K562 (cell line): ENCODE results near the gene NTSR1. TPM values are rescaled to one million over a fixed set of nuclear protein-coding genes. Genes with fewer than 3 reads are reported as not detected.

Experiments used
- BRD9 ChIP-seq: fragments of 450-650 bp; IDR thresholded peaks from 2 replicates; pipeline ENCODE4 v1.6.1; 2018; ENCODE audit warnings: low read depth; ENCODE audit not compliant: partially characterized antibody
- BRF1 ChIP-seq: IDR thresholded peaks from 3 replicates; pipeline ENCODE4 v1.6.1; 2011; ENCODE audit warnings: borderline replicate concordance, mild to moderate bottlenecking; ENCODE audit not compliant: insufficient read length; ENCODE audit errors: extremely low read depth
- CHD4 ChIP-seq: fragments of 200-600 bp; sonication (generic); IDR thresholded peaks from 3 replicates; pipeline ENCODE4 v1.6.1; 2012; ENCODE audit warnings: low read depth, mild to moderate bottlenecking, mixed read lengths, low read length, inconsistent platforms; ENCODE audit not compliant: insufficient read depth, insufficient replicate concordance, poor library complexity, severe bottlenecking
- CXXC5 ChIP-seq: fragments of 250-450 bp; sonication (Bioruptor Pico); IDR thresholded peaks from 2 replicates; pipeline ENCODE4 v1.8.0; 2022; ENCODE audit warnings: inconsistent platforms, mild to moderate bottlenecking, moderate library complexity
- EP400 ChIP-seq: fragments of 450-650 bp; IDR thresholded peaks from 2 replicates; pipeline ENCODE4 v1.6.1; 2017; ENCODE audit warnings: antibody characterized with exemption, mild to moderate bottlenecking, moderate library complexity
- HDAC2 ChIP-seq: fragments of 450-650 bp; IDR thresholded peaks from 2 replicates; pipeline ENCODE4 v1.6.1; 2016; ENCODE audit warnings: mild to moderate bottlenecking
- JUN ChIP-seq, 2 experiments: sonication (generic) in 1 of 2; formaldehyde crosslinking in 1 of 2; IDR thresholded peaks; 2 replicates each; pipeline versions ENCODE4 v1.6.1 to v1.8.0; 2012 to 2022; ENCODE audit warnings: borderline replicate concordance in 2 of 2, mild to moderate bottlenecking in 2 of 2, improper control_type of control experiment in 1 of 2, low read depth in 1 of 2, low read length in 1 of 2, missing genetic modification reagents in 1 of 2
- JUNB ChIP-seq: fragments of 450-650 bp; formaldehyde crosslinking; conservative IDR thresholded peaks from 2 replicates; pipeline ENCODE4 v1.4.0; 2020; ENCODE audit warnings: mild to moderate bottlenecking
- KLF1 ChIP-seq: fragments of 450-650 bp; IDR thresholded peaks from 2 replicates; pipeline ENCODE4 v1.6.1; 2016; ENCODE audit warnings: missing genetic modification characterization, missing compliant biosample characterization
- MTA1 ChIP-seq: fragments of 450-650 bp; IDR thresholded peaks from 2 replicates; pipeline ENCODE4 v1.6.1; 2017; ENCODE audit warnings: borderline replicate concordance
- PHF21A ChIP-seq: fragments of 450-650 bp; IDR thresholded peaks from 2 replicates; pipeline ENCODE4 v1.6.1; 2017; ENCODE audit warnings: low read depth, borderline replicate concordance
- POLR2B ChIP-seq: fragments of 450-650 bp; IDR thresholded peaks from 2 replicates; pipeline ENCODE4 v1.6.1; 2018; ENCODE audit warnings: low read depth; ENCODE audit not compliant: partially characterized antibody
- POLR3A ChIP-seq: IDR thresholded peaks from 2 replicates; pipeline ENCODE4 v1.6.1; 2011; ENCODE audit warnings: borderline replicate concordance, mild to moderate bottlenecking, moderate library complexity; ENCODE audit not compliant: insufficient read length, insufficient read depth; ENCODE audit errors: extremely low read depth
- SMAD3 ChIP-seq: fragments of 450-650 bp; formaldehyde crosslinking; conservative IDR thresholded peaks from 2 replicates; pipeline ENCODE4 v1.4.0; 2020; ENCODE audit warnings: mild to moderate bottlenecking
- SMARCB1 ChIP-seq: IDR thresholded peaks from 2 replicates; pipeline ENCODE4 v1.6.1; 2011; ENCODE audit warnings: improper control_type of control experiment, low read depth; ENCODE audit not compliant: insufficient read length
- SREBF2 ChIP-seq: sonication (generic); formaldehyde crosslinking; IDR thresholded peaks from 2 replicates; pipeline ENCODE4 v1.4.0; 2020; ENCODE audit warnings: mild to moderate bottlenecking, missing genetic modification reagents
- STAG1 ChIP-seq: sonication (generic); formaldehyde crosslinking; IDR thresholded peaks from 2 replicates; pipeline ENCODE4 v1.5.0; 2020; ENCODE audit warnings: missing genetic modification reagents, borderline replicate concordance
- ZC3H11A ChIP-seq: IDR thresholded peaks from 2 replicates; pipeline ENCODE4 v1.6.1; 2012; ENCODE audit warnings: low read depth, low read length, improper control_type of control experiment
- ZNF217 ChIP-seq: sonication (generic); formaldehyde crosslinking; IDR thresholded peaks from 2 replicates; pipeline ENCODE4 v1.8.0; 2022; ENCODE audit warnings: mild to moderate bottlenecking, missing genetic modification reagents
- polyA plus RNA-seq, 8 experiments: library from polyadenylated mRNA; depleted of rRNA in 4 of 8; stranded (reverse) in 5 of 8; unstranded in 3 of 8; fragments of >200 nt; fragmentation: Nextera tagmentation in 2 of 8; fragmentation: Illumina TruSeq in 1 of 8; extraction: Ambion mirVana in 2 of 8; extraction: Trizol in 1 of 8; gene quantifications; 2 replicates each; pipeline versions ENCODE4 v1.2.1 to v1.2.3, GENCODE V29; 2011 to 2014; ENCODE audit warnings: inconsistent platforms in 1 of 8, missing spikeins in 1 of 8
- total RNA-seq, 7 experiments: library from RNA; depleted of rRNA in 6 of 7; stranded (reverse); fragments of >200 nt in 6 of 7; fragmentation: Illumina TruSeq in 2 of 7; extraction: Trizol in 2 of 7; gene quantifications; 2 replicates each; pipeline versions ENCODE4 v1.2.1 to v1.2.3, GENCODE V29; 2011 to 2021; ENCODE audit warnings: low replicate concordance in 1 of 7
- TF ChIP-seq, protein P1 (sequence below): sonication (generic); formaldehyde crosslinking; IDR thresholded peaks from 2 replicates; pipeline ENCODE4 v1.8.0; 2022; ENCODE audit warnings: missing genetic modification reagents, mild to moderate bottlenecking, moderate library complexity, borderline replicate concordance
- TF ChIP-seq, protein P2 (sequence below): fragments of 200-800 bp; sonication (Bioruptor generic); IDR thresholded peaks from 2 replicates; pipeline ENCODE4 v1.6.1; 2017; ENCODE audit warnings: missing genetic modification characterization, missing compliant biosample characterization
- TF ChIP-seq, protein P3 (sequence below), 2 experiments: IDR thresholded peaks; 2 replicates each; pipeline ENCODE4 v1.6.1; 2011; ENCODE audit warnings: borderline replicate concordance in 1 of 2, control low read depth in 1 of 2, low read depth in 1 of 2, low read length in 1 of 2, mild to moderate bottlenecking in 1 of 2, mixed read lengths in 1 of 2, moderate library complexity in 1 of 2; ENCODE audit not compliant: insufficient read depth in 1 of 2, insufficient read length in 1 of 2, poor library complexity in 1 of 2, severe bottlenecking in 1 of 2; ENCODE audit errors: extremely low read depth in 1 of 2
- TF ChIP-seq, protein P4 (sequence below): sonication (generic); formaldehyde crosslinking; IDR thresholded peaks from 2 replicates; pipeline ENCODE4 v1.8.0; 2022; ENCODE audit warnings: mild to moderate bottlenecking, low read depth, missing genetic modification reagents

Gene NTSR1
- total and polyA plus RNA-seq, 9 of the 15 experiments (the other 6 are each of a cell fraction or from before 2014, with no cell fraction given) = 0.04 to 0.40 (median 0.13) TPM; not detected in 3

- no peak for TF ChIP-seq PHF21A
- TF ChIP-seq SMARCB1 = no peak
- TF ChIP-seq EP400 = peak; percentile 68
- no peak for TF ChIP-seq SMAD3 (CRISPR knock-in tag)
- no peak for TF ChIP-seq JUNB (CRISPR knock-in tag)
- no peak for TF ChIP-seq MTA1
- TF ChIP-seq, protein P1, sequence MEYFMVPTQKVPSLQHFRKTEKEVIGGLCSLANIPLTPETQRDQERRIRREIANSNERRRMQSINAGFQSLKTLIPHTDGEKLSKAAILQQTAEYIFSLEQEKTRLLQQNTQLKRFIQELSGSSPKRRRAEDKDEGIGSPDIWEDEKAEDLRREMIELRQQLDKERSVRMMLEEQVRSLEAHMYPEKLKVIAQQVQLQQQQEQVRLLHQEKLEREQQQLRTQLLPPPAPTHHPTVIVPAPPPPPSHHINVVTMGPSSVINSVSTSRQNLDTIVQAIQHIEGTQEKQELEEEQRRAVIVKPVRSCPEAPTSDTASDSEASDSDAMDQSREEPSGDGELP (CRISPR knock-in tag) = peak; percentile 37; the same call in 1 of the 2 replicates
- TF ChIP-seq, protein P2, sequence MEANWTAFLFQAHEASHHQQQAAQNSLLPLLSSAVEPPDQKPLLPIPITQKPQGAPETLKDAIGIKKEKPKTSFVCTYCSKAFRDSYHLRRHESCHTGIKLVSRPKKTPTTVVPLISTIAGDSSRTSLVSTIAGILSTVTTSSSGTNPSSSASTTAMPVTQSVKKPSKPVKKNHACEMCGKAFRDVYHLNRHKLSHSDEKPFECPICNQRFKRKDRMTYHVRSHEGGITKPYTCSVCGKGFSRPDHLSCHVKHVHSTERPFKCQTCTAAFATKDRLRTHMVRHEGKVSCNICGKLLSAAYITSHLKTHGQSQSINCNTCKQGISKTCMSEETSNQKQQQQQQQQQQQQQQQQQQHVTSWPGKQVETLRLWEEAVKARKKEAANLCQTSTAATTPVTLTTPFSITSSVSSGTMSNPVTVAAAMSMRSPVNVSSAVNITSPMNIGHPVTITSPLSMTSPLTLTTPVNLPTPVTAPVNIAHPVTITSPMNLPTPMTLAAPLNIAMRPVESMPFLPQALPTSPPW (CRISPR knock-in tag) = no peak
- no peak for TF ChIP-seq CHD4
- TF ChIP-seq POLR3A = peak; percentile 44
- TF ChIP-seq ZNF217 = no peak
- no peak for TF ChIP-seq STAG1 (CRISPR knock-in tag)
- TF ChIP-seq SREBF2 (CRISPR knock-in tag) = no peak
- TF ChIP-seq ZC3H11A = no peak
- TF ChIP-seq POLR2B = no peak
- 0 out of 2 replicates have a peak, but pooled peaks have one; percentile 73 for TF ChIP-seq HDAC2
- no peak for TF ChIP-seq KLF1 (tag)
- no peak for TF ChIP-seq BRD9
- TF ChIP-seq BRF1 = no peak
- TF ChIP-seq JUN (IDR thresholded peaks at IDR 0.05; ENCODE audit: borderline replicate concordance, low read depth, low read length) = no peak
- no peak for TF ChIP-seq JUN (CRISPR knock-in tag; IDR thresholded peaks at IDR 0.05; ENCODE audit: borderline replicate concordance)
- TF ChIP-seq, protein P3, sequence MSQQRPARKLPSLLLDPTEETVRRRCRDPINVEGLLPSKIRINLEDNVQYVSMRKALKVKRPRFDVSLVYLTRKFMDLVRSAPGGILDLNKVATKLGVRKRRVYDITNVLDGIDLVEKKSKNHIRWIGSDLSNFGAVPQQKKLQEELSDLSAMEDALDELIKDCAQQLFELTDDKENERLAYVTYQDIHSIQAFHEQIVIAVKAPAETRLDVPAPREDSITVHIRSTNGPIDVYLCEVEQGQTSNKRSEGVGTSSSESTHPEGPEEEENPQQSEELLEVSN (IDR thresholded peaks at IDR 0.05; ENCODE audit: borderline replicate concordance in 1 of 2, extremely low read depth in 1 of 2, insufficient read depth in 1 of 2, insufficient read length in 1 of 2, low read depth in 1 of 2, low read length in 1 of 2, poor library complexity in 1 of 2, severe bottlenecking in 1 of 2) = peak; percentile 45 to 84
- TF ChIP-seq CXXC5 (CRISPR knock-in tag) = peak; percentile 64
- TF ChIP-seq, protein P4, sequence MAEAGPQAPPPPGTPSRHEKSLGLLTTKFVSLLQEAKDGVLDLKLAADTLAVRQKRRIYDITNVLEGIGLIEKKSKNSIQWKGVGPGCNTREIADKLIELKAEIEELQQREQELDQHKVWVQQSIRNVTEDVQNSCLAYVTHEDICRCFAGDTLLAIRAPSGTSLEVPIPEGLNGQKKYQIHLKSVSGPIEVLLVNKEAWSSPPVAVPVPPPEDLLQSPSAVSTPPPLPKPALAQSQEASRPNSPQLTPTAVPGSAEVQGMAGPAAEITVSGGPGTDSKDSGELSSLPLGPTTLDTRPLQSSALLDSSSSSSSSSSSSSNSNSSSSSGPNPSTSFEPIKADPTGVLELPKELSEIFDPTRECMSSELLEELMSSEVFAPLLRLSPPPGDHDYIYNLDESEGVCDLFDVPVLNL (CRISPR knock-in tag) = no peak
Measured at GRCh38 chr20:62795023-62795761, 86.6 kb downstream of the NTSR1 start (continued).
